Measurements from ENCODE around the gene PRKCA. TPM values are rescaled to one million over a fixed set of nuclear protein-coding genes. Genes with fewer than 3 reads are reported as not detected.

The PRKCA gene
- total RNA-seq, 2 experiments from 2014 or later, result 84.4 to 87.9 TPM

DNA sequence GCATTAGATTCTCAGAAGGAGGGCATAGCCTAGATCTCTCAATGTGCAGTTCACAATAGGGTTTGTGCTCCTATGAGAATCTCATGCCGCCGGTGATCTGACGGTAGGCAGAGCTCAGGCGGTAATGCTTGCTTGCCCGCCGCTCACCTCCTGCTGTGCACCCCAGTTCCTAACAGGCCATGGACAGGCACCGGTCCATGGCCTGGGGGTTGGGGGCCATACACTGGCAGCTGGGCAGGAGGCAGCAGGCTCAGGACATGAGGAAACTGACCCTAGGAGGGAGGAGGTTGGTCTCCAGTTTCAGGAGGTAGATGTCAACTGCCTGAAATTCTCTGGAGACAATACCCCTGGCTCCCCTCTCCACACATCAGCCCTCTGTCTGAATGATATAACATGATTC lies 287.5 kb downstream of the PRKCA start:
- ChIA-PET CTCF (no interaction called here), POLR2A (interaction anchor here (1.1 kb wide), 1 partner anchor 15 kb away, joined by 3 read pairs; no protein-coding TSS in a partner anchor)
- no peaks in the 10 kb centered on the region for H3K27me3 Mint-ChIP-seq
- peaks cover 18% of the 10 kb centered on the region for H3K4me1 Mint-ChIP-seq (ENCODE audit: low read depth)
- ATAC-seq (no peak), DNase-seq (no peak)
- H3K9me3 Mint-ChIP-seq, result peaks cover 5% of the 10 kb centered on the region
- H3K27ac Mint-ChIP-seq, result no peak overlapping the region
- peaks cover 26% of the 10 kb centered on the region for H3K36me3 Mint-ChIP-seq (ENCODE audit: low read depth)
- no peak overlapping the region for H3K4me3 Mint-ChIP-seq
- TF ChIP-seq, protein P1, sequence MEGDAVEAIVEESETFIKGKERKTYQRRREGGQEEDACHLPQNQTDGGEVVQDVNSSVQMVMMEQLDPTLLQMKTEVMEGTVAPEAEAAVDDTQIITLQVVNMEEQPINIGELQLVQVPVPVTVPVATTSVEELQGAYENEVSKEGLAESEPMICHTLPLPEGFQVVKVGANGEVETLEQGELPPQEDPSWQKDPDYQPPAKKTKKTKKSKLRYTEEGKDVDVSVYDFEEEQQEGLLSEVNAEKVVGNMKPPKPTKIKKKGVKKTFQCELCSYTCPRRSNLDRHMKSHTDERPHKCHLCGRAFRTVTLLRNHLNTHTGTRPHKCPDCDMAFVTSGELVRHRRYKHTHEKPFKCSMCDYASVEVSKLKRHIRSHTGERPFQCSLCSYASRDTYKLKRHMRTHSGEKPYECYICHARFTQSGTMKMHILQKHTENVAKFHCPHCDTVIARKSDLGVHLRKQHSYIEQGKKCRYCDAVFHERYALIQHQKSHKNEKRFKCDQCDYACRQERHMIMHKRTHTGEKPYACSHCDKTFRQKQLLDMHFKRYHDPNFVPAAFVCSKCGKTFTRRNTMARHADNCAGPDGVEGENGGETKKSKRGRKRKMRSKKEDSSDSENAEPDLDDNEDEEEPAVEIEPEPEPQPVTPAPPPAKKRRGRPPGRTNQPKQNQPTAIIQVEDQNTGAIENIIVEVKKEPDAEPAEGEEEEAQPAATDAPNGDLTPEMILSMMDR (IDR thresholded peaks at IDR 0.05), result no peak
- intact Hi-C loops (cut with micrococcal nuclease), result no loop called here

DNA sequence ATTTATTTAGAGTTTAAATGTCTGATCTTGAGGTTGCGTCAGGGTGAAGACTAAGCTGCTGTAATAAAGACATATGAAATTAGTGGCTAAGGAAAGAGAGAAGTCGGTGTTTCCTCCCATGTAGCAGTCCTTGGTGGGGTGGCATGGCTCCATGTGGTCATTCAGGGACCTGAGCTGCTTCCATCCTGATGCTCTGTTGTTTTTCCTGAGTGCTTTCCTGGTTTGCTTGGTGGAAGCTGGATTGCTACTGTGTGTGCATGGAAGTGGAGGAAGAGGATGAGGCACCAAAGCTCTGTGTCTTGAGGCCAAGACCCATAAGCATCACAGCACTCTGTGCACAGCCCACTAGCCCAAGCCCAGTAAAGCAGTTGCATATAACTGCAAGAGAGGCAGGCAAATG lies 290.7 kb downstream of the PRKCA start:
- no peak for ATAC-seq
- Mint-ChIP-seq H3K27me3 (no peaks in the 10 kb centered on the region), H3K9me3 (peaks cover 5% of the 10 kb centered on the region), H3K27ac (no peak overlapping the region), H3K4me1 (ENCODE audit: low read depth) (peaks cover 4% of the 10 kb centered on the region), H3K36me3 (ENCODE audit: low read depth) (peaks cover 32% of the 10 kb centered on the region), H3K4me3 (no peak overlapping the region)
- no peak for DNase-seq
- intact Hi-C loops (cut with micrococcal nuclease), result no loop called here
- TF ChIP-seq, protein P1 (IDR thresholded peaks at IDR 0.05), result no peak
- ChIA-PET POLR2A (no interaction called here), CTCF (no interaction called here)

GRCh38 chr17:66595893-66596292 lies 293.5 kb downstream of the PRKCA start:
- Mint-ChIP-seq H3K27me3 (no peaks in the 10 kb centered on the region), H3K27ac (no peak overlapping the region), H3K4me3 (no peak overlapping the region), H3K4me1 (ENCODE audit: low read depth) (no peaks in the 10 kb centered on the region), H3K9me3 (peaks cover 5% of the 10 kb centered on the region), H3K36me3 (ENCODE audit: low read depth) (peaks cover 28% of the 10 kb centered on the region)
- TF ChIP-seq, protein P1 (IDR thresholded peaks at IDR 0.05), result no peak
- CTCF ChIA-PET, result no interaction called here
- POLR2A ChIA-PET, result no interaction called here
- DNase-seq (no peak), ATAC-seq (no peak)
- intact Hi-C loops (cut with micrococcal nuclease), result no loop called here

DNA sequence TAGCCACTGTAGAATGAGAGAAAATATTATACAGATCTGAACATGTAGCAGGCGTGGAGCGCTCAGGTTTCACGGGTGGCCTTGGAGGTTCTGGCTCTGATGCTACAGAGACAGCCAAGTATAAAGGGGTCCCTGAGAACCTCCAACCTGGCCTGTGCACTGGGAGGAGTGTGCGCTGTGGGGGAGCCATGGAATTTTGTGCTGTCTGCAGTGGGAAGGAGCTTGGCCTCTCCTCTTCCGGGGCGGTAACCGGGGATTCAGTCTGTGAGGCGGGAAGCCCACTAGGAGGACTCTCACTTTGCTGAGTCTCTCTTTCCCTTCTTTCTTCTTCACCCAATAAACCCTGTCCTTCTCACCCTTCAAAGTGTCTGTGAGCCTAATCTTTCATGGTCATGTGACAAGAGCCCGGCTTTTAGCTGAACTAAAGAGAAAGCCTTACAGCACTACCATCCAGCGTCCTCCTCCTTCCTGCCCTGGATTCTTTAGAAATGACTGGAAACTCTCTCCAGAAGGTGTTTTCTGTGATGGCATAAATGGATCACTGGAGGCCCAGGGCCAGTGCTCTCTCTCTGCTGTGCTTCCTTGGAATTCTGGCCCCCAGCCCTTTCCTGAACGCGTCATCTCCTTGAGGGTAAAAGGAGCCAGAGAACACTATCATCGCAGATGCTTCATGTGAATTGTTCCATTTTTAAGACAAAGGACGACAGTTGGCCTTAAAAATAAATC lies 300.4 kb downstream of the PRKCA start:
- ChIA-PET POLR2A (no interaction called here), CTCF (no interaction called here)
- no peaks in the 10 kb centered on the region for H3K9me3 Mint-ChIP-seq
- peaks cover 6% of the 10 kb centered on the region for H3K4me1 Mint-ChIP-seq (ENCODE audit: low read depth)
- no peak overlapping the region for H3K4me3 Mint-ChIP-seq
- H3K27ac Mint-ChIP-seq, result no peak overlapping the region
- no peaks in the 10 kb centered on the region for H3K27me3 Mint-ChIP-seq
- ATAC-seq (no peak), DNase-seq (no peak)
- H3K36me3 Mint-ChIP-seq (ENCODE audit: low read depth), result peaks cover 5% of the 10 kb centered on the region
- TF ChIP-seq, protein P1 (IDR thresholded peaks at IDR 0.05), result no peak
- intact Hi-C loops (cut with micrococcal nuclease), result no loop called here

DNA sequence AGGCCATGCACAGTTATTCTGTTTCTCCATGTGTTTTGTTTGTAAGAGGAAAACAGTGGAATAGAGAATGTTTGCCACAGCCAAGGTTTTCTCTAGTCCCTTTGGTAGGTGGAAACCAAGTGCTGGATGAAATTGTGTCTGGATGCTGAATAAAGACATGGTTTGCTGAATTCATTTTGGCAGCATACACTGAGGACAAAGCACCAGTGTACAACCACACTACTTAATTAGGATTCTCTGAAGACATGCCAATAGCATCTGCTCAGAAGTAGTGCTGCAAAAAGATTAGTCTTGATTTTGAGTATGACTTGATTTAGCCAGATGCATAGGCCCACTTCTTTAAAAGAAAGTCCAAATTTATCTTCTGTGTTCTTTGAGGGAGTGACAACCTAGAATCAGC lies 302.0 kb downstream of the PRKCA start:
- ATAC-seq (no peak), DNase-seq (no peak)
- TF ChIP-seq, protein P1 (IDR thresholded peaks at IDR 0.05), result no peak
- ChIA-PET CTCF (no interaction called here), POLR2A (interaction anchor here (1.2 kb wide), 1 partner anchor 14 kb away, joined by 3 read pairs; no protein-coding TSS in a partner anchor)
- no peak overlapping the region for H3K27ac Mint-ChIP-seq
- intact Hi-C loops (cut with micrococcal nuclease), result no loop called here
- H3K9me3 Mint-ChIP-seq, result peaks cover 9% of the 10 kb centered on the region
- no peaks in the 10 kb centered on the region for H3K27me3 Mint-ChIP-seq
- peaks cover 18% of the 10 kb centered on the region for H3K36me3 Mint-ChIP-seq (ENCODE audit: low read depth)
- H3K4me3 Mint-ChIP-seq, result no peak overlapping the region
- H3K4me1 Mint-ChIP-seq (ENCODE audit: low read depth), result peaks cover 6% of the 10 kb centered on the region
